BE2C (cell line): ENCODE results near the gene SLC13A3.

Experiments used
- DNase-seq: peaks from one replicate; pipeline ENCODE4 v3.0.0-alpha.2; 2020
- H3K27me3 ChIP-seq: fragments of 250-450 bp; sonication (Bioruptor Pico); 2 replicates; pipeline ENCODE4 v1.5.1; 2020; ENCODE audit warnings: mild to moderate bottlenecking
- H3K36me3 ChIP-seq: fragments of 250-450 bp; sonication (Bioruptor Pico); 2 replicates; pipeline ENCODE4 v1.5.1; 2020; ENCODE audit warnings: mild to moderate bottlenecking
- H3K4me1 ChIP-seq: fragments of 250-450 bp; sonication (Bioruptor Pico); 2 replicates; pipeline ENCODE4 v1.5.1; 2020
- H3K4me3 ChIP-seq: 2 replicates; pipeline ENCODE4 v1.5.1; 2011; ENCODE audit warnings: low read depth, low read length
- H3K9me3 ChIP-seq: fragments of 250-450 bp; sonication (Bioruptor Pico); 2 replicates; pipeline ENCODE4 v1.5.1; 2020
- CTCF ChIP-seq: IDR thresholded peaks from 2 replicates; pipeline ENCODE4 v1.5.1; 2012; ENCODE audit warnings: mild to moderate bottlenecking, low read depth, low read length

Gene SLC13A3

GRCh38 chr20:46545077-46545826 lies 106.0 kb downstream of the SLC13A3 start:
- peaks cover 32% of the 10 kb centered on the region for H3K27me3 ChIP-seq
- no peaks in the 10 kb centered on the region for H3K4me1 ChIP-seq
- H3K36me3 ChIP-seq = no peaks in the 10 kb centered on the region
- H3K9me3 ChIP-seq = no peaks in the 10 kb centered on the region
- no peak for TF ChIP-seq CTCF
- no peak overlapping the region for H3K4me3 ChIP-seq
- no peak for DNase-seq

GRCh38 chr20:46544576-46544975 lies 106.7 kb downstream of the SLC13A3 start:
- H3K4me3 ChIP-seq = no peak overlapping the region
- H3K9me3 ChIP-seq = no peaks in the 10 kb centered on the region
- no peak for TF ChIP-seq CTCF
- no peaks in the 10 kb centered on the region for H3K36me3 ChIP-seq
- H3K27me3 ChIP-seq = peaks cover 35% of the 10 kb centered on the region
- no peak for DNase-seq
- no peaks in the 10 kb centered on the region for H3K4me1 ChIP-seq

GRCh38 chr20:46543959-46544358 lies 107.3 kb downstream of the SLC13A3 start:
- DNase-seq = no peak
- Histone ChIP-seq H3K27me3 (peaks cover 40% of the 10 kb centered on the region), H3K9me3 (no peaks in the 10 kb centered on the region), H3K4me1 (no peaks in the 10 kb centered on the region), H3K4me3 (no peak overlapping the region), H3K36me3 (no peaks in the 10 kb centered on the region)
- no peak for TF ChIP-seq CTCF

- Histone ChIP-seq H3K9me3 (no peaks in the 10 kb centered on the region), H3K4me3 (no peak overlapping the region), H3K36me3 (no peaks in the 10 kb centered on the region), H3K27me3 (peaks cover 40% of the 10 kb centered on the region), H3K4me1 (no peaks in the 10 kb centered on the region)
- no peak for TF ChIP-seq CTCF
- no peak for DNase-seq
Observed at GRCh38 chr20:46543033-46543432, 108.2 kb downstream of the SLC13A3 start.

- Histone ChIP-seq H3K4me3 (no peak overlapping the region), H3K9me3 (no peaks in the 10 kb centered on the region), H3K4me1 (no peaks in the 10 kb centered on the region), H3K36me3 (no peaks in the 10 kb centered on the region), H3K27me3 (peaks cover 40% of the 10 kb centered on the region)
- TF ChIP-seq CTCF = no peak
- no peak for DNase-seq
Observed at GRCh38 chr20:46541229-46541935, 109.9 kb downstream of the SLC13A3 start.

GRCh38 chr20:46539113-46539512 lies 112.1 kb downstream of the SLC13A3 start:
- Histone ChIP-seq H3K9me3 (no peaks in the 10 kb centered on the region), H3K4me1 (no peaks in the 10 kb centered on the region), H3K4me3 (no peak overlapping the region), H3K27me3 (peaks cover 40% of the 10 kb centered on the region), H3K36me3 (no peaks in the 10 kb centered on the region)
- no peak for DNase-seq
- TF ChIP-seq CTCF = peak; percentile 29; the same call in 1 of the 2 replicates
